ENCODE measurements around the gene RHOBTB3. TPM values are rescaled to one million over a fixed set of nuclear protein-coding genes. Genes with fewer than 3 reads are reported as not detected.

Gene RHOBTB3
- total RNA-seq, 4 donors from 2014 or later: 31.0 to 74.2 (median 46.3) TPM

GRCh38 chr5:95826949-95827891 is 96.1 kb downstream of the RHOBTB3 start:
- Histone ChIP-seq H3K36me3 (no peaks in the 10 kb centered on the region), H3K4me1 (peaks cover 18% of the 10 kb centered on the region), H3K4me3 (no peak overlapping the region), H3K27me3 (no peaks in the 10 kb centered on the region), H3K9me3 (no peaks in the 10 kb centered on the region), H3K27ac (no peak overlapping the region)
- no peak for DNase-seq (ENCODE audit: low spot score in 2 of 2)
- TF ChIP-seq POLR2AphosphoS5 (IDR thresholded peaks at IDR 0.05) (no peak), EP300 (IDR thresholded peaks at IDR 0.05) (no peak), POLR2A (IDR thresholded peaks at IDR 0.05) (no peak), CTCF (IDR thresholded peaks at IDR 0.05) (no peak)
- WGBS: 91% methylated on average over 10 of the region's 10 CpGs

- DNase-seq (ENCODE audit: low spot score in 2 of 2): no peak
- Histone ChIP-seq H3K27ac (no peak overlapping the region), H3K4me1 (peaks cover 16% of the 10 kb centered on the region), H3K36me3 (no peaks in the 10 kb centered on the region), H3K27me3 (no peaks in the 10 kb centered on the region), H3K9me3 (no peaks in the 10 kb centered on the region), H3K4me3 (no peak overlapping the region)
- TF ChIP-seq CTCF (IDR thresholded peaks at IDR 0.05): no peak
- TF ChIP-seq EP300 (IDR thresholded peaks at IDR 0.05): no peak
- no peak for TF ChIP-seq POLR2A (IDR thresholded peaks at IDR 0.05)
- no peak for TF ChIP-seq POLR2AphosphoS5 (IDR thresholded peaks at IDR 0.05)
- 75% methylated on average over 3 of the region's 3 CpGs for WGBS
Measured at GRCh38 chr5:95827892-95828246, 96.7 kb downstream of the RHOBTB3 start.

GRCh38 chr5:95830226-95830625 is 99.1 kb downstream of the RHOBTB3 start:
- Histone ChIP-seq H3K4me3 (no peak overlapping the region), H3K27me3 (no peaks in the 10 kb centered on the region), H3K4me1 (peaks cover 13% of the 10 kb centered on the region), H3K27ac (no peak overlapping the region), H3K36me3 (no peaks in the 10 kb centered on the region), H3K9me3 (no peaks in the 10 kb centered on the region)
- WGBS: 93% methylated on average over 2 of the region's 2 CpGs
- no peak for TF ChIP-seq EP300 (IDR thresholded peaks at IDR 0.05)
- no peak for TF ChIP-seq CTCF (IDR thresholded peaks at IDR 0.05)
- TF ChIP-seq POLR2A (IDR thresholded peaks at IDR 0.05): no peak
- TF ChIP-seq POLR2AphosphoS5 (IDR thresholded peaks at IDR 0.05): no peak
- no peak for DNase-seq (ENCODE audit: low spot score in 2 of 2)

DNA sequence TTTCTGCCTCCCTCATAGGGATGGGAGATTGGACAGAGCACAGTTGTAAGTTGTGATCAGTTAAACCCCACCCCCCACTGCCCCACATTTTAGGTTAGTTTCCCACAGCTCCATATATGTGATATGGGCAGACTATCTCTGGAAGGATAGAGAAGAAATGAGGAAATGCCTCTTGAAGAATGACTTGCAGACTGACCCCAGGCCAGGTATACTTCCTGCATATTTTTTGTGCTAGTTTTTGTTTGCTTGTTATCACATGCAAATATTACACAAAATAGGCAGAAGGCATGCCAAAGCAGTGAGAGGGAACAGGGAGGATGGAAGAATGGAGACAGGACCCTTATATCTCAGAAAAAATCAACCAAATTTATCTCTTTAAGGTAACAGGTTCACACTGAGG is 101.5 kb downstream of the RHOBTB3 start:
- H3K27me3 ChIP-seq: no peaks in the 10 kb centered on the region
- no peak overlapping the region for H3K4me3 ChIP-seq
- no peaks in the 10 kb centered on the region for H3K9me3 ChIP-seq
- H3K36me3 ChIP-seq: no peaks in the 10 kb centered on the region
- H3K27ac ChIP-seq: no peak overlapping the region
- no peak for DNase-seq (ENCODE audit: low spot score in 2 of 2)
- H3K4me1 ChIP-seq: peaks cover 29% of the 10 kb centered on the region
- TF ChIP-seq EP300 (IDR thresholded peaks at IDR 0.05) (no peak), POLR2A (IDR thresholded peaks at IDR 0.05) (no peak), POLR2AphosphoS5 (IDR thresholded peaks at IDR 0.05) (no peak), CTCF (IDR thresholded peaks at IDR 0.05) (no peak)

DNA sequence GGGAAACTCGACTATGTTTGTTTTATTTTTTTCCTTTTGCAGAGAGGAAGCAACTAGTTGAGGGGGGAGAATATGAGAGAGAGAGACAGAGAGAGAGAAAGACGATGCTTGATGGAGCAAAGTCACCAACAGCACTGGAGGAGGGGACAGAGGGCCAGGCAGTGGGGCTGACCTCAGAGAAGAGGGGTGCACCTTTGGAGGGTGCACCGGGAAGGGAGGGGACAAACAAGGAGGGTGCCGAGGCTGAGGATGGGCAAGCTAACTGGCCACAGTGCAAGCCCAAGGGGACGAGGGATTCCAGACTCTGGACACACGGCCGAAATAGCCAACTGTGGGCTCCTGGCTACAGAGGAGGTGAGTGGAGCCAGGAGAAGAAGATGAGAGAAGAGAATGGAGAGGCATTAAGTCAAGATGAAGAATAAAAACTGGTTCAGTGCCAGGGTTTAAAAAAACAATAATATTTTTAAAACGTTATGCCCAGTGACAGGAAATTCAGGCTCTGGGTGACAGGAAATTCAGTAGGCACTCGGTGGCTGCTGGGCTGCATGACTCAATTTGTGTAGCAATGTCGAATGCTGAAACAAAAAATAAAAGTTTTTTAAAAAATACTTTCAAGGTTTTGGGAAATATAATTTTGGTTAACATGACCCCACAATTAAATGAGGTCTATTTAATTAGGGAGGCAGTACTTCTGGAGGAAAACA is 104.7 kb downstream of the RHOBTB3 start:
- peak overlapping the region; percentile 59 for H3K4me3 ChIP-seq
- H3K27ac ChIP-seq: peak overlapping the region; percentile 88
- 31% methylated on average over 10 of the region's 10 CpGs for WGBS
- H3K27me3 ChIP-seq: no peaks in the 10 kb centered on the region
- H3K36me3 ChIP-seq: no peaks in the 10 kb centered on the region
- no peak for DNase-seq (ENCODE audit: low spot score in 2 of 2)
- no peak for TF ChIP-seq CTCF (IDR thresholded peaks at IDR 0.05)
- no peak for TF ChIP-seq POLR2A (IDR thresholded peaks at IDR 0.05)
- no peak for TF ChIP-seq POLR2AphosphoS5 (IDR thresholded peaks at IDR 0.05)
- TF ChIP-seq EP300 (IDR thresholded peaks at IDR 0.05): no peak
- H3K9me3 ChIP-seq: no peaks in the 10 kb centered on the region
- H3K4me1 ChIP-seq: peaks cover 38% of the 10 kb centered on the region

All from suprapubic skin (tissue), 4 donors.